ENCODE measurements around the gene SDK1. TPM values are rescaled to one million over a fixed set of nuclear protein-coding genes. Genes with fewer than 3 reads are reported as not detected.

SDK1 gene
- total RNA-seq, 1 experiment from 2014 or later, result 20.0 TPM

DNA sequence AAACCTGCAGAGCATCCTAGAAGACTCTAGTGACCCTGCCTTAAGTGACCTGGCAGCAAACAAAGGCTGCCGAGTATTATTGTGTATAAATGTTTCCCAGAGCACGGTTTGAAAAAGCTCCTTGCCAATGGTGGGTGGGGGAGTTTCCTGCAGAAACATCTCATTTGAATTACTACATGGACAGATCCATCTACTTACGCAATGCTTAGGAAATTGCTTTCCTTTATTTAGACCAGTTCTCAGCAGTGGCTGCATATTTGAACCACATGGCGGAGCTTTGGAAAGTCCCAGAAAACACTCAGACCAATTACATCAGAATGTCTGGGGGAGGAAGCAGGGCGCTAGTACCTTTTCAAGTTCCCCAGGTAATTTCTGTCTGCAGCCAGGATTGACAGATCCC, 560.9 kb downstream of the SDK1 start:
- TF ChIP-seq, protein P1, sequence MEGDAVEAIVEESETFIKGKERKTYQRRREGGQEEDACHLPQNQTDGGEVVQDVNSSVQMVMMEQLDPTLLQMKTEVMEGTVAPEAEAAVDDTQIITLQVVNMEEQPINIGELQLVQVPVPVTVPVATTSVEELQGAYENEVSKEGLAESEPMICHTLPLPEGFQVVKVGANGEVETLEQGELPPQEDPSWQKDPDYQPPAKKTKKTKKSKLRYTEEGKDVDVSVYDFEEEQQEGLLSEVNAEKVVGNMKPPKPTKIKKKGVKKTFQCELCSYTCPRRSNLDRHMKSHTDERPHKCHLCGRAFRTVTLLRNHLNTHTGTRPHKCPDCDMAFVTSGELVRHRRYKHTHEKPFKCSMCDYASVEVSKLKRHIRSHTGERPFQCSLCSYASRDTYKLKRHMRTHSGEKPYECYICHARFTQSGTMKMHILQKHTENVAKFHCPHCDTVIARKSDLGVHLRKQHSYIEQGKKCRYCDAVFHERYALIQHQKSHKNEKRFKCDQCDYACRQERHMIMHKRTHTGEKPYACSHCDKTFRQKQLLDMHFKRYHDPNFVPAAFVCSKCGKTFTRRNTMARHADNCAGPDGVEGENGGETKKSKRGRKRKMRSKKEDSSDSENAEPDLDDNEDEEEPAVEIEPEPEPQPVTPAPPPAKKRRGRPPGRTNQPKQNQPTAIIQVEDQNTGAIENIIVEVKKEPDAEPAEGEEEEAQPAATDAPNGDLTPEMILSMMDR (IDR thresholded peaks at IDR 0.05; ENCODE audit: unreplicated experiment), result no peak
- CTCF ChIA-PET, result interaction anchor here (0.6 kb wide), 1 partner anchor 69 kb away, joined by 3 read pairs; no protein-coding TSS in a partner anchor
- Mint-ChIP-seq H3K4me3 (ENCODE audit: low read depth, unreplicated experiment) (no peak overlapping the region), H3K9me3 (ENCODE audit: low read depth, unreplicated experiment) (peaks cover 16% of the 10 kb centered on the region), H3K4me1 (ENCODE audit: low read depth, unreplicated experiment) (no peaks in the 10 kb centered on the region), H3K27me3 (ENCODE audit: unreplicated experiment) (no peaks in the 10 kb centered on the region), H3K27ac (ENCODE audit: unreplicated experiment) (no peak overlapping the region), H3K36me3 (ENCODE audit: insufficient read depth, unreplicated experiment) (no peaks in the 10 kb centered on the region)
- DNase-seq, result no peak
- BruUV-seq (replicated peaks), result no TSS peak
- intact Hi-C loops (cut with micrococcal nuclease; ENCODE audit: unreplicated experiment), result no loop called here

DNA sequence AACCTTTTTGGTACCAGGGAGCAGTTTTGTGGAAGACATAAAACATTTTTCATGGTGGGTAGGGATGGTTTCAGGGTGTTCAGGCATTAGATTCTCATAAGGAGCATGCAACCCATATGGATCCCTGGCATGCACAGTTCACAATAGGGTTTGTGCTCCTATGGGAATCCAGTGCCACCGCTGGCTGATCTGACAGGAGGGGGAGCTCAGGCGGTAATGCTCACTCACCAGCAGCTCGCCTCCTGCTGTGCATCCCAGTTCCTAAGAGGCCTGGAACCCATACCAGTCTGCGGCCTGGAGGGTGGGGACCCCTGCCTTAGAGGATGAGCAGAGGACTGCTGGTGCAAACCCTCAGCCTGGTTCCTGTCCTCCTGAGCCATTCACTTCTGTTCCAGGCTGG, 561.7 kb downstream of the SDK1 start:
- BruUV-seq (replicated peaks), result no TSS peak
- intact Hi-C loops (cut with micrococcal nuclease; ENCODE audit: unreplicated experiment), result no loop called here

DNA sequence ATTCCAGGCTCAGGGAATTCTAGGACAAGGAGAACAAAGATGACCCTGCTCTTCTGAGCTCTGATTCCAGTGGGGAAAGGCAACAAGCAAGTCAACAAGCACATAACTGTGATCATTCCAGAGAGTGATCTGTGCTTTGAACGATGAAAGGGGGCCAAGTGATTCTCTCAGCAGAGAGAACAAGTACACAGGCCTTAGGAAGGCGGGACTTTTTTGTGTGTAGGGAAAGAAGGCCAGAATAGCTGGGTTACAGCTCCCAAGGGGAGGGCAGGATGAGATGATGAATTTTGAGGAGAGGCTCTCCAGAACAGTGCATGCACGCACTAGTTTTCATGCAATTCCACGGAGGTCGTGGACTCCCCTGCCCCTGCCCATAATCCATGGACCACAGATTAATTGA, 565.2 kb downstream of the SDK1 start:
- no peak overlapping the region for H3K27ac Mint-ChIP-seq (ENCODE audit: unreplicated experiment)
- H3K9me3 Mint-ChIP-seq (ENCODE audit: low read depth, unreplicated experiment), result peaks cover 19% of the 10 kb centered on the region
- no peaks in the 10 kb centered on the region for H3K36me3 Mint-ChIP-seq (ENCODE audit: insufficient read depth, unreplicated experiment)
- no peak overlapping the region for H3K4me3 Mint-ChIP-seq (ENCODE audit: low read depth, unreplicated experiment)
- TF ChIP-seq, protein P1 (IDR thresholded peaks at IDR 0.05; ENCODE audit: unreplicated experiment), result no peak
- H3K4me1 Mint-ChIP-seq (ENCODE audit: low read depth, unreplicated experiment), result no peaks in the 10 kb centered on the region
- no peak for DNase-seq
- BruUV-seq (replicated peaks), result no TSS peak
- intact Hi-C loops (cut with micrococcal nuclease; ENCODE audit: unreplicated experiment), result no loop called here
- H3K27me3 Mint-ChIP-seq (ENCODE audit: unreplicated experiment), result no peaks in the 10 kb centered on the region
- CTCF ChIA-PET, result no interaction called here

More for the DNA sequence above, 561.7 kb downstream of the SDK1 start:
- CTCF ChIA-PET, result no interaction called here
- Mint-ChIP-seq H3K27me3 (ENCODE audit: unreplicated experiment) (no peaks in the 10 kb centered on the region), H3K27ac (ENCODE audit: unreplicated experiment) (no peak overlapping the region), H3K4me1 (ENCODE audit: low read depth, unreplicated experiment) (no peaks in the 10 kb centered on the region), H3K9me3 (ENCODE audit: low read depth, unreplicated experiment) (peaks cover 16% of the 10 kb centered on the region), H3K4me3 (ENCODE audit: low read depth, unreplicated experiment) (no peak overlapping the region), H3K36me3 (ENCODE audit: insufficient read depth, unreplicated experiment) (no peaks in the 10 kb centered on the region)
- TF ChIP-seq, protein P1 (IDR thresholded peaks at IDR 0.05; ENCODE audit: unreplicated experiment), result no peak
- no peak for DNase-seq

DNA sequence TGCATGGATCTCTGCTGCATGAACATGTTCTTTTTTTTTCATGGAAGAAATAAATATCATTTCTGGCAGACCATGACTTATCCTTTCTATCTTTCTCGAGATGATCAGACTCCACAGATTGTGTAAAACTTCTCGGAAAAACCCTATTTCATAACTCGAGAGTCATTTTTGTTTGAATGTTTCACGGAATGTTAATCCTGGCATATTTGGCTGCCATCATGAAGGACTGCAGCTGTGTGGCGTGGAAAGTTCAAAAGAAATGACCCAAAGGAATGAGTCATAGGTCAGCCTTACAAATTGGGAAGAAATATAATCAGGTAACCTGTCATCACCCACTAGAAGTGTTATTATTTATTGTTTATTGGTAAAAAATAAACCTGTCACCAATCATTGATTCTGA, 566.8 kb downstream of the SDK1 start:
- TF ChIP-seq, protein P1 (IDR thresholded peaks at IDR 0.05; ENCODE audit: unreplicated experiment), result no peak
- Mint-ChIP-seq H3K4me1 (ENCODE audit: low read depth, unreplicated experiment) (no peaks in the 10 kb centered on the region), H3K4me3 (ENCODE audit: low read depth, unreplicated experiment) (no peak overlapping the region), H3K9me3 (ENCODE audit: low read depth, unreplicated experiment) (peaks cover 21% of the 10 kb centered on the region), H3K36me3 (ENCODE audit: insufficient read depth, unreplicated experiment) (no peaks in the 10 kb centered on the region), H3K27ac (ENCODE audit: unreplicated experiment) (no peak overlapping the region), H3K27me3 (ENCODE audit: unreplicated experiment) (no peaks in the 10 kb centered on the region)
- no peak for DNase-seq
- CTCF ChIA-PET, result interaction anchor here (0.7 kb wide), 1 partner anchor 1048 kb away, joined by 5 read pairs; no protein-coding TSS in a partner anchor
- intact Hi-C loops (cut with micrococcal nuclease; ENCODE audit: unreplicated experiment), result no loop called here
- no TSS peak for BruUV-seq (replicated peaks)
